ENCODE data around the gene COQ3.

The COQ3 gene

GRCh38 chr6:99393698-99394531 lies at the start of gene COQ3:
Gene COQ3 (minus strand): TSS chr6:99394195. CDS start chr6:99394179, 16 bp downstream.
- DNase-seq: peak; percentile 71 to 87

- peak in 1 of 2 experiments; percentile 16 for DNase-seq
Observed at GRCh38 chr6:99434702-99435530, 40.9 kb upstream of the COQ3 start.

- DNase-seq: no peak
Observed at GRCh38 chr6:99432877-99433276, 38.9 kb upstream of the COQ3 start.

GRCh38 chr6:99431901-99432300 lies 37.9 kb upstream of the COQ3 start:
- DNase-seq: no peak

- no peak for DNase-seq
Observed at GRCh38 chr6:99427988-99428387, 34.0 kb upstream of the COQ3 start.

GRCh38 chr6:99426451-99426757 lies 32.4 kb upstream of the COQ3 start:
- DNase-seq: no peak

GRCh38 chr6:99425647-99426450 lies 31.9 kb upstream of the COQ3 start:
- peak; percentile 95 to 96 for DNase-seq

- peak; percentile 98 to 99 for DNase-seq
Observed at GRCh38 chr6:99424761-99425646, 31.0 kb upstream of the COQ3 start, which contains the start of gene PNISR. Gene PNISR (minus strand): TSS chr6:99425308. CDS start chr6:99414659, 10,649 bp downstream.

GRCh38 chr6:99424022-99424421 lies 30.0 kb upstream of the COQ3 start:
- no peak for DNase-seq

- DNase-seq: no peak
Observed at GRCh38 chr6:99422912-99423311, 28.9 kb upstream of the COQ3 start.

- DNase-seq: no peak
Observed at GRCh38 chr6:99416892-99417767, 23.1 kb upstream of the COQ3 start.

GRCh38 chr6:99416226-99416625 lies 22.2 kb upstream of the COQ3 start:
- DNase-seq: no peak

- DNase-seq: no peak
Observed at GRCh38 chr6:99415446-99415845, 21.5 kb upstream of the COQ3 start.

- DNase-seq: no peak
Observed at GRCh38 chr6:99412065-99412464, 18.1 kb upstream of the COQ3 start.

GRCh38 chr6:99409672-99410071 lies 15.7 kb upstream of the COQ3 start:
- DNase-seq: no peak

GRCh38 chr6:99407076-99407475 lies 13.1 kb upstream of the COQ3 start:
- DNase-seq: no peak

GRCh38 chr6:99402448-99402847 lies 8.5 kb upstream of the COQ3 start:
- DNase-seq: no peak

GRCh38 chr6:99397287-99397686 lies 3.3 kb upstream of the COQ3 start:
- DNase-seq: no peak

- DNase-seq: no peak
Observed at GRCh38 chr6:99393366-99393697, 663 bp downstream of the COQ3 start.

GRCh38 chr6:99390896-99391295 lies 3.1 kb downstream of the COQ3 start:
- no peak for DNase-seq

- no peak for DNase-seq
Observed at GRCh38 chr6:99384507-99384906, 9.5 kb downstream of the COQ3 start.

Data from NCI-H524 (cell line).